SIG-M5 treated with dmso at 0.1 percent for 504 hours (cell line): ENCODE measurements around the gene FOXS1.
A peak's percentile ranks its signal among the peaks of the same experiment; 100 is the strongest.
"Not testable (repeated sequence)": the region's sequence is repeated elsewhere in the genome, so short reads cannot be mapped to it uniquely, and the experiment has no call there.

ENCODE experiments used
- DNase-seq: peaks from one replicate; lab custom pipeline; 2025; ENCODE audit not compliant: unreplicated experiment; lab: John Stamatoyannopoulos, UW

FOXS1 gene

GRCh38 chr20:31824125-31824485, 21.3 kb downstream of the FOXS1 start:
- DNase-seq, result no peak

- DNase-seq, result no peak
These were observed 21.9 kb downstream of the FOXS1 start for GRCh38 chr20:31823360-31824124.

GRCh38 chr20:31822421-31823330, 22.7 kb downstream of the FOXS1 start:
- DNase-seq, result peak; percentile 53

DNA sequence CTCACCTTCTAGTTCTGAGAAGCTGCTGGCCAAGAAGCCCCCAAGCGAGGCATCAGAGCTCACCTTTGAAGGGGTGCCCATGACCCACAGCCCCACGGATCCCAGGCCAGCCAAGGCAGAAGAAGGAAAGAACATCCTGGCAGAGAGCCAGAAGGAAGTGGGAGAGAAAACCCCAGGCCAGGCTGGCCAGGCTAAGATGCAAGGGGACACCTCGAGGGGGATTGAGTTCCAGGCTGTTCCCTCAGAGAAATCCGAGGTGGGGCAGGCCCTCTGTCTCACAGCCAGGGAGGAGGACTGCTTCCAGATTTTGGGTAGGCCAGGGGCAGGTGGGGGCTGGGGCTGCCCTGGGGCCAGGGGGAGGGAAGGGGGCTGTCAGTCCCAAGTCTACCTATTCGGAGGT, 24.0 kb downstream of the FOXS1 start:
- DNase-seq, result no peak

DNA sequence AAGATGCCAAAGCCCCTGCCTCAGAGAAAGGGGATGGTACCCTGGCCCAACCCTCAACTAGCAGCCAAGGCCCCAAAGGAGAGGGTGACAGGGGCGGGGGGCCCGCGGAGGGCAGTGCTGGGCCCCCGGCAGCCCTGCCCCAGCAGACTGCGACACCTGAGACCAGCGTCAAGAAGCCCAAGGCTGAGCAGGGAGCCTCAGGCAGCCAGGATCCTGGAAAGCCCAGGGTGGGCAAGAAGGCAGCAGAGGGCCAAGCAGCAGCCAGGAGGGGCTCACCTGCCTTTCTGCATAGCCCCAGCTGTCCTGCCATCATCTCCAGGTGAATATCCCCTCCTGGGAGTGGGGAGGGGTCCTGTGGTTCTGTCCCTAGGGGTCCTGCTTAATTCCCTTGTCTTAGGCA, 25.2 kb downstream of the FOXS1 start:
- DNase-seq, result no peak

DNA sequence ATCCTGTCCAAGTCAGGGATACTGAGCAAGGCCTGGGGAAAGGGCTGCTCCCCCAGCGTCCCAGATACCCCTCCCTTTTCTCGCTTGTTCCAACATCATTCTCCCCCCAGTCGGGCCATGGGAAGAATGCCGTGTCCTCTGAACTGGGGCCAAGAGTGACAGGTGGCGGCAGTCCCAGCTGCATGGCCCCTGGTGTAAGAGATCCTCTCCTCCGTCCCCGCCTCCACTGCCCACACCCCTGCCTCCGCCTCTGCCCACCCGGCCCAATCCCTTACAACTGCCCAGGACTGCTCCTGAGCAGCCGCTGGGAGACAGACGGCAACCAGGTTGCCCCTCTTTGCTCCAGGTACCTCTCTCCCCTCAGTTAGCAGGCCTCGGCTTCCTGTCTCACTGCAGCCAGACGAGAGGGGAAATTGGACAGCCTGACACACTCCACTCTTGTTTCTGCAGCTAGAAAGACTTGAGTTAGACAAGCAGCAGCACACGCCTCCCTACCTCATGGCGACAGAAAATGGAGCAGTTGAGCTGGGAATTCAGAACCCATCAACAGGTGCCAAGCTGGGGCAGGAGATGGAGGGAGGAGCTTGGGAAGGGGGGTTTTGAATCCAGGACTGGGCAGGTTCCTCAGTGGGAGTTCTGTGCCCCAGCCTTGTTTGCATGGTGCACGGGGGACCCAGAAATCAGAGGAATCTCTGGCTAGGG, 26.2 kb downstream of the FOXS1 start, which contains the start of gene MYLK2:
Gene MYLK2, plus strand, starts transcription at position 274 of the 702 bp plus-strand sequence. Its CDS starts 225 bp downstream, at position 499.
- DNase-seq, result no peak

DNA sequence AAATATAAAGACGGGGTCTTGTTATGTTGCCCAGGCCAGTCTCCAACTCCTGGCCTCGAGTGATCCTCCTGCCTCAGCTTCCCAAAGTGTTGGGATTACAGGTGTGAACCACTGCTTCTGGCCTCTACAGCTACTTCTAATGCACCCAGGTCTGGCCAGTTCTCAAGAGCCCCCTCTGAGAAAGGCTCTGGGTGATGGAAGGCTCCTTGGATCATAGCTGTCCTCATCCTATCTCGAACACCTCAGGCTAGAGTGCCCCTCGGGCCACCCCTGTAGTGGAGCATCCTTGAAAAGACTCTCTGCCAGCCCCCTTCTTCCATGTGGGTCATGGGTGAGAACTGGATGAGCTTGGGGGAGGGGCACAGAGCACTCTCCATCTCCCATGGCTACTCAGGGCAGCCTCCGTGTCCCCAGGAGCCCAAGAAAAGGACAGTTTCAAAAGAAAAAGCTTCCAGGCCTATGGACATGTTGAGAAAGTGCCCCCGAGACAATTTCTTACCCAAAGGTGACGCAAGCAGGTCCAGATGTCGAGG, 27.0 kb downstream of the FOXS1 start:
- DNase-seq, result no peak

- no peak for DNase-seq
These were observed 27.9 kb downstream of the FOXS1 start for GRCh38 chr20:31817461-31817860.

DNA sequence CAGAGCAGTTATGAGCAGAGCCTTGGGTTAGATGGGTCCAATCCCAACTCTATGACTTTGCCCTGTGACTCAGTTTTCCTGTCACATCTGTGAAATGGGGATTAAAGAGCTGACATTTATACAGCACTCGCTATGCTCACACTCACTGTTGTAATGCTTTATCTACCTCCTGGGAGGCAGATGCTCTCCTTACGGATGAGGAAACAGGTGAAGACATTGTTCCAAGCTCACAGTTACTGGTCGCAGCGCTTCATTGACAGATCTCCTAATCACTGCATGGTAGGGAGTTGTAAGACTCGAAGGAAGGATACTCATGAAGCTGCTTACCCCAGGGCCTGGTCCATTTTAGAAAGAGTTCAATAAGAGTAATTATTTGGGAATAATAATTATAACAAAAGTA, 29.2 kb downstream of the FOXS1 start:
- no peak for DNase-seq

DNA sequence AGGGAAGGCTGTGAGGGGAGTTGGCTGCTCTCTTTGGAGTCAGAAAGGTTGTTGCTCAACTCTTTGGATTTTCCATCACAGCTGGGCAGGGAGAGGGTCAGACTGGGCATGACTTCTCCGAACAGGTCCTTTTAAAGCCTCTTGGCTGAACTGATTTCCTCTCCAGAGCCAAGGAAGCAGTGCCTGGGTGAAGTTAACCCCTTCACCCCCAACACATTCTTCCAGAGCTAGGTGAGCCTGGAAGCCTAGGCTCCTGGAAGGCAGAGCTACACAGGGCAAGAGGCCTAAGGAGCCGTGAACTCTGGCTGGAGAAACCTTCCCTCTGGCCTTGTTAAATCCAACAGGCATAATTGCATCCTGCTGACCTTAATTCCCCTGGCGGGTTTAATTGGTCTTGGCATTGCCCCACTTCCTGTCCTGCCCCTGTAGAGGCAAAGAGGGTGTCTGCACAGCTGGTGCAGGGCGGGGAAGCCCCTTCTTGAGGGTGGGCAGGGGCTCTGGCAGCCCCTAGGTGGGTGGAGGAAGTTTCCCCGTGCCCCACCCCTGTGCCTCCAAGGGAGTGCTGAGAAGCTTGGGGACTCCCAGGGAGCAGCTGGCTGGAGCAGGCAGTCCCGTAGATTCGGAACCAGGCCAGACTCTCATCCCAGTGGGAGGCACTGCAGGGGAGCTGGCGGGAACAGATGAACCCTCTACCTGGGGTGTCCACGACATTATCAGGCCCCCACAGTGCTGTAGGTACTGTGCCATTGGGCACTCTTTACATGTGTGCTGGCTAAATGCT, 29.8 kb downstream of the FOXS1 start:
- no peak for DNase-seq

- not testable (repeated sequence) for DNase-seq
These were observed 31.3 kb downstream of the FOXS1 start for GRCh38 chr20:31814142-31814541.

DNA sequence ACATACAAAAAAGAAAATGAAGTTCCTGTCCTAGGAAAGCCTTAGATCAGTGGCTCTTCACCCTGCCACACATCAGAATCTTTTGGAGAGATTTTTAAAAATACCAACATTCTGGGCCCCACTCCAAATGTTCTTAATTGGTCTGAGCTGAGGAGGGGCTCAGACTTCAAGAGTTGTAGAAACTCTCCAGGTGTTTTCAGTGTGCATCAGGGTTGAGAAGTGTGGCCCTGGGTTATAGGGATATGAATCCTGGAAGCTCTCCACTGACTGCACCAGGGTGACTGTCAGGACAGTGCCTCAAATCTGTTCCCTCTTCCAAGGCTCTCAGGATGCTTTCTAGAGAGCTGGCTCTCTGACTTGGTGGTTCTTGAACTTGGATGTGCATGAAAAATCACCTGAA, 31.8 kb downstream of the FOXS1 start:
- DNase-seq, result no peak

DNA sequence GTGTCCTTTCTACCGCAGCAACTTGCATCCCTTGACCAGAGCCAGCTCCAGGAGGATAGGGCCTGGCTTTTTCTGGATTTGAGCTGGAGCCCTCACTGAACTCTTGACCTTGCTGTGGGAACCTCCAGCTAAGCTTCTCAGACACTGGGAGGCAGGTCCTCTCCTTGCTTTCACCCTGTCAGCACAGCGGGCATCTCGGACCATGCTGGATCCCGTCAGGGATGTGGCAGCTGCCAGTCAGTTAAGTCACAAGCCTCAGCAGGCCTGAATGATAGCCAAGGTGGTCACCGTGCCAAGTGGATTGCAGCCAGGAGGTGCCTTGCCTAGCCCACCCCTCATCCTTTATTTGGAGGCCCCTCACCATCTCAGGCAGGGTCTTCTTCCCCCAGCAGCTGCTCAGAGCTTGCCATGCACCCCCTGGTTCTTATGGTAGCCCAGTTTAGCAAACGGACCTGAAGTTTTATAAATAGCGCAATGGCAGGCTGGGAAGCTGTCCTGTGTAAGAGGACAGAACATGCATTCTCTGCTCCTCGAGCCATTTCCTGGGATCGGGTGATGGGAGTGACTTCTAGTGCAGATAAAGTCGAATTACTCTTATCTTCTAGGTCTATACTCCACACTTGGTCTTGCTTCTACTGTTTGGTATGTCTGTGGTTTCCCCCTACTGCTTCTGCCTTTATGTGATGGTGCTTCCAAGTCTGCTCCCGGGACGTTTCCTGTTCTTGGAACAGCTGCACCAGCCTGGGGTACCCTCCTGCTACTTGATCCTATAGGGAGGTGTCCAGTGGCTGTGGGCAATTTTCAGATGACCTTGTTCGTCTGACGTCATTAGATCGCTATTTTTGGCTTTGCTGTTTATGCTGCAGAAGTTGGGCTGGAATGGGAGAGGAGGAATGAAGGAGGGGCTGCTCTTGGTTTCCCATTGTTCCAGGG, 33.3 kb downstream of the FOXS1 start:
- no peak for DNase-seq

GRCh38 chr20:31811198-31811597, 34.2 kb downstream of the FOXS1 start:
- no peak for DNase-seq

GRCh38 chr20:31809661-31810060, 35.7 kb downstream of the FOXS1 start:
- DNase-seq, result no peak

DNA sequence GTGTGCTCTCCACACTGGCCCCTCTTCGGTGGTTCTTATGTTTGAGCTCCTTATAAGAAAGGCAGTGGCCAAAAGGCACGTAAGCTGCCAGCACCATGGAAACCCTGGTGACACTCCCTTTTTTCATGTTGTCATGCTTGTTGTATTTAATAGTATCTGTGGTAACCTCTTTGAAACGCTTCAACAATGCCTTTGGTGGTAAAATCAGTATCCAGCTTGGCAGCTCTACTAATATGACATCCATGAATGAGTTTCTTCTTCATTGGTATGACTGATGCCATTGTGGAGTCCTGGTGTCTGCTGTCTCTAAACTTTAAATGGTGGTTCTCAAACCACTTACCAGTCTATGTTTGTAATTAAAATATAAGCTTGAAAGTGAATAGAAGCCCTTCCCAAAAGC, 36.9 kb downstream of the FOXS1 start:
- DNase-seq, result no peak

DNA sequence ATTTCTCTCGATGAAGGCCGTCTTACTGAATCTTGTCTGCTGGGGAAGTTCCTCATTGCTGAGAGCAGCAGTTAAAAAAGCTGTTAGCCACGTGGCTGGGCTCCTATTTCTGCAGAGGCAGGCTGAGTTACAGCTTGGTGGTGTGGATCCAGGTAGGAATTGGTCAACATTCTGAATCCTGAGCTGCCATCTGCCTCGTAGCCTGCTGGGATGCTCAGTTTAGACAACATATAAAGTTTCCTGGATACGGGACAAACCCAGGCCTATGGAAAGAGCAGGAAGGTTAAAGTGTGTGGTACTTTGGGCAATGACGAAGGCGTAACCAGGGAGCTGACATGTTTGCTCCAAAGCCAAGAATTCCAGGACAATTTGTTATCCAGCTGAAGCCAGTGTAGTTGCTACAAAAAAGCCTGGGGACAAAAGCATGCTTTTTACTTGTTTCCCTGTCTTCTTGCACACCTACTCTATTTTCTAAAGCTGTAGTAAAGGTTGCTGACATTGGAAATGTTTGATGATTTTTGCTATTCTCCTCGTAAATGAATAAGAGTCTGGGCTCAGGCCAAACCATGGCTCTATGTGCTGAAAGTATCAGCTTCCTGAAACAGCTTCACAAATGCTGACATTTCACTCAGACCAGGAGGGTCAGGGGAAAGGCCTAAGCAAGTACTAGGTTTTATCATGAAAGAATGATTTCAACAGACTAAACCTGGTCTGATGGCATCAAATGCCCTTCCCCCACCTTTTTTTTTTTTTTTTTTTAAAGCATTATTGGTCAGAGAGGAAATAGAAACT, 38.6 kb downstream of the FOXS1 start:
- DNase-seq, result no peak

- no peak for DNase-seq
These were observed 41.7 kb downstream of the FOXS1 start for GRCh38 chr20:31803552-31804291.
